OCI-LY1 (cell line): Measurements from ENCODE around the gene TIMM13.
"Not testable (repeated sequence)": the region's sequence is repeated elsewhere in the genome, so short reads cannot be mapped to it uniquely, and the experiment has no call there.

Experiments used
- H2AFZ ChIP-seq: fragments of 200-600 bp; sonication (generic), shearing (Covaris generic); 2 replicates; pipeline ENCODE4 v1.6.0; 2014; ENCODE audit warnings: antibody characterized with exemption, mild to moderate bottlenecking, low read length
- H3F3A ChIP-seq: fragments of 200-600 bp; sonication (generic), shearing (Covaris generic); 2 replicates; pipeline ENCODE4 v1.6.0; 2014; ENCODE audit warnings: mild to moderate bottlenecking, antibody characterized with exemption, low read length, moderate library complexity; ENCODE audit not compliant: insufficient read depth
- H3K27ac ChIP-seq: fragments of 200-600 bp; sonication (generic); 2 replicates; pipeline ENCODE4 v1.5.1; 2014; ENCODE audit warnings: low read length, mixed run types, mild to moderate bottlenecking, low read depth; ENCODE audit not compliant: poor library complexity, severe bottlenecking
- H3K27me3 ChIP-seq: fragments of 200-600 bp; sonication (generic); 2 replicates; pipeline ENCODE4 v1.6.0; 2014; ENCODE audit warnings: antibody characterized with exemption, mild to moderate bottlenecking, low read length, moderate library complexity; ENCODE audit not compliant: insufficient read depth
- H3K36me3 ChIP-seq: fragments of 200-600 bp; sonication (generic); 2 replicates; pipeline ENCODE4 v1.6.1; 2014; ENCODE audit warnings: mild to moderate bottlenecking, antibody characterized with exemption, low read length, moderate library complexity, mixed read lengths; ENCODE audit not compliant: insufficient read depth
- H3K4me1 ChIP-seq: fragments of 200-600 bp; sonication (generic); 2 replicates; pipeline ENCODE4 v1.5.1; 2014; ENCODE audit warnings: mild to moderate bottlenecking, low read length, moderate library complexity; ENCODE audit not compliant: insufficient read depth, severe bottlenecking
- H3K4me2 ChIP-seq: fragments of 200-600 bp; sonication (generic), shearing (Covaris generic); 2 replicates; pipeline ENCODE4 v1.6.1; 2014; ENCODE audit warnings: low read length
- H3K4me3 ChIP-seq: fragments of 200-600 bp; sonication (generic); 2 replicates; pipeline ENCODE4 v1.5.1; 2014; ENCODE audit warnings: low read length, low read depth, mild to moderate bottlenecking, mixed read lengths; ENCODE audit not compliant: poor library complexity, severe bottlenecking
- H3K79me2 ChIP-seq: fragments of 200-600 bp; shearing (Covaris generic); 2 replicates; pipeline ENCODE4 v1.6.1; 2016; ENCODE audit warnings: mixed run types, low read length, mixed read lengths; ENCODE audit not compliant: insufficient read depth
- H3K9ac ChIP-seq: fragments of 200-600 bp; sonication (generic), shearing (Covaris generic); 2 replicates; pipeline ENCODE4 v1.6.1; 2014; ENCODE audit warnings: mild to moderate bottlenecking, low read length, mixed read lengths
- H3K9me2 ChIP-seq: fragments of 200-600 bp; sonication (generic), shearing (Covaris generic); 2 replicates; pipeline ENCODE4 v1.6.1; 2014; ENCODE audit warnings: low read depth, mild to moderate bottlenecking, low read length, mixed read lengths
- H3K9me3 ChIP-seq: fragments of 200-600 bp; shearing (Covaris generic); 2 replicates; pipeline ENCODE4 v1.6.1; 2014; ENCODE audit warnings: low read length, mixed read lengths
- H4K20me1 ChIP-seq: fragments of 200-600 bp; sonication (generic), shearing (Covaris generic); 2 replicates; pipeline ENCODE4 v1.6.0; 2016; ENCODE audit warnings: mild to moderate bottlenecking, low read length; ENCODE audit not compliant: insufficient read depth
- EZH2 ChIP-seq: fragments of 200-600 bp; sonication (generic), shearing (Covaris generic); IDR thresholded peaks from 2 replicates; pipeline ENCODE4 v1.8.0; 2017; ENCODE audit warnings: borderline replicate concordance, mixed run types, mild to moderate bottlenecking, antibody characterized with exemption, low read length, moderate library complexity, mixed read lengths
- TF ChIP-seq, protein P1 (sequence below): fragments of 200-600 bp; sonication (generic), shearing (Covaris generic); IDR thresholded peaks from 2 replicates; pipeline ENCODE4 v1.5.1; 2017; ENCODE audit warnings: mild to moderate bottlenecking, antibody characterized with exemption, low read length, moderate library complexity, mixed read lengths

The TIMM13 gene

DNA sequence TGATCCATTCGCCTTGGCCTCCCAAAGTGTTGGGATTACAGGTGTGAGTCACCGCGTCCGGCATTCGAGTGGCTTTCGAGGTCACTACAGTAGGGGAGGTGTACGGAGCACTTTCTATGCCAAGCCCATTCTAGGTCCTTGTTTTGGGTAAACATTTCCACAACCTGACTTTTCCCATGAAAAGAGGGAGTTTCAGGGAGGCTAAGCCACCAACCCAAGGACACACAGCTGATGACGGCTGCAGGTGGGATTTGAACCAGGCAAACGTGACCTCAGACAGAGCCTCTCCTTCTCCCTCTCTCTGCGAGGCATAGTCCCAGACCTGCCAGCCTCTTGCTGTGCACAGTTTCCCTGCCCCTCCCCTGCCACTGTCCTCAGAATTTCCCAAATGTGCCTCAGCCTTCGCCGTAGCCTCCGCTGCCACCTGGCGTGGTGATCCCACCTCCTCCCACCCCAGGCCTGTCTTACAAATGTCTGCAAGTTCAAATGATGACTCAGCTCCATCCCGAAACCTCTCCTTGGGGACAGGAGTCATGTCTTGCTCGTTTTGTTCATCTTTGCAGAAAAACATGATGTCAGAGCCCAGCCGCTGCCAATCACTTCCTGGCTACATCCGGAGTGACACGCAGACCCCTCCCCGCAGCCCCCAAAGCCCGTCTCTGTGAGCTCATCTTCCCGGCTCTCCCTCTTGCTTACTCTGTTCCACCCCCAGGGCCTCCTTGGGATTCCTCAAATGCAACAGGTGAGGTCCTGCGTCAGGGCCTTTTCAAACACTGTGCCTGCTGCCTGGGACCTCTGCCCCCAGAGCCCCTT is 41.9 kb upstream of the TIMM13 start:
- Histone ChIP-seq H2AFZ (no peak overlapping the region), H3K9ac (no peak overlapping the region)

GRCh38 chr19:2468596-2468995 is 41.2 kb upstream of the TIMM13 start:
- Histone ChIP-seq H3K9ac (no peak overlapping the region), H3K79me2 (no peaks in the 10 kb centered on the region), H3K9me3 (no peaks in the 10 kb centered on the region), H3F3A (peaks cover 2% of the 10 kb centered on the region; the same call in 1 of the 2 replicates), H3K4me3 (no peak overlapping the region), H2AFZ (no peak overlapping the region), H4K20me1 (no peaks in the 10 kb centered on the region), H3K36me3 (no peaks in the 10 kb centered on the region), H3K27ac (no peak overlapping the region), H3K27me3 (no peaks in the 10 kb centered on the region; the same call in 1 of the 2 replicates), H3K4me1 (peaks cover 5% of the 10 kb centered on the region), H3K9me2 (no peaks in the 10 kb centered on the region), H3K4me2 (no peak overlapping the region)
- TF ChIP-seq, protein P1, sequence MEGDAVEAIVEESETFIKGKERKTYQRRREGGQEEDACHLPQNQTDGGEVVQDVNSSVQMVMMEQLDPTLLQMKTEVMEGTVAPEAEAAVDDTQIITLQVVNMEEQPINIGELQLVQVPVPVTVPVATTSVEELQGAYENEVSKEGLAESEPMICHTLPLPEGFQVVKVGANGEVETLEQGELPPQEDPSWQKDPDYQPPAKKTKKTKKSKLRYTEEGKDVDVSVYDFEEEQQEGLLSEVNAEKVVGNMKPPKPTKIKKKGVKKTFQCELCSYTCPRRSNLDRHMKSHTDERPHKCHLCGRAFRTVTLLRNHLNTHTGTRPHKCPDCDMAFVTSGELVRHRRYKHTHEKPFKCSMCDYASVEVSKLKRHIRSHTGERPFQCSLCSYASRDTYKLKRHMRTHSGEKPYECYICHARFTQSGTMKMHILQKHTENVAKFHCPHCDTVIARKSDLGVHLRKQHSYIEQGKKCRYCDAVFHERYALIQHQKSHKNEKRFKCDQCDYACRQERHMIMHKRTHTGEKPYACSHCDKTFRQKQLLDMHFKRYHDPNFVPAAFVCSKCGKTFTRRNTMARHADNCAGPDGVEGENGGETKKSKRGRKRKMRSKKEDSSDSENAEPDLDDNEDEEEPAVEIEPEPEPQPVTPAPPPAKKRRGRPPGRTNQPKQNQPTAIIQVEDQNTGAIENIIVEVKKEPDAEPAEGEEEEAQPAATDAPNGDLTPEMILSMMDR: no peak
- TF ChIP-seq EZH2: no peak

More for the DNA sequence above, 41.9 kb upstream of the TIMM13 start:
- H3K4me1 ChIP-seq: peaks cover 5% of the 10 kb centered on the region
- H3K36me3 ChIP-seq: no peaks in the 10 kb centered on the region
- no peaks in the 10 kb centered on the region for H3K9me2 ChIP-seq
- H3F3A ChIP-seq: no peaks in the 10 kb centered on the region
- no peaks in the 10 kb centered on the region for H3K79me2 ChIP-seq
- no peak overlapping the region for H3K4me3 ChIP-seq
- H4K20me1 ChIP-seq: no peaks in the 10 kb centered on the region
- H3K27me3 ChIP-seq: no peaks in the 10 kb centered on the region; the same call in 1 of the 2 replicates
- no peak overlapping the region for H3K27ac ChIP-seq
- H3K4me2 ChIP-seq: no peak overlapping the region
- H3K9me3 ChIP-seq: no peaks in the 10 kb centered on the region
- TF ChIP-seq, protein P1: no peak
- no peak for TF ChIP-seq EZH2

- H3K79me2 ChIP-seq: no peaks in the 10 kb centered on the region
- H3K4me3 ChIP-seq: no peak overlapping the region
- no peak overlapping the region for H3K9ac ChIP-seq
- H3K9me2 ChIP-seq: no peaks in the 10 kb centered on the region
- no peak overlapping the region for H3K4me2 ChIP-seq
- H3K36me3 ChIP-seq: no peaks in the 10 kb centered on the region
- no peaks in the 10 kb centered on the region for H3K9me3 ChIP-seq
- no peak overlapping the region for H3K27ac ChIP-seq
- no peak overlapping the region for H2AFZ ChIP-seq
- no peak for TF ChIP-seq EZH2
- TF ChIP-seq, protein P1: no peak
- no peaks in the 10 kb centered on the region for H4K20me1 ChIP-seq
- H3F3A ChIP-seq: peaks cover 6% of the 10 kb centered on the region; the same call in 1 of the 2 replicates
- 0 out of 2 replicates have a peak, but pooled peaks cover 5% of the 10 kb centered on the region for H3K27me3 ChIP-seq
- peaks cover 22% of the 10 kb centered on the region for H3K4me1 ChIP-seq
Measured at GRCh38 chr19:2464389-2464788, 37.0 kb upstream of the TIMM13 start.

DNA sequence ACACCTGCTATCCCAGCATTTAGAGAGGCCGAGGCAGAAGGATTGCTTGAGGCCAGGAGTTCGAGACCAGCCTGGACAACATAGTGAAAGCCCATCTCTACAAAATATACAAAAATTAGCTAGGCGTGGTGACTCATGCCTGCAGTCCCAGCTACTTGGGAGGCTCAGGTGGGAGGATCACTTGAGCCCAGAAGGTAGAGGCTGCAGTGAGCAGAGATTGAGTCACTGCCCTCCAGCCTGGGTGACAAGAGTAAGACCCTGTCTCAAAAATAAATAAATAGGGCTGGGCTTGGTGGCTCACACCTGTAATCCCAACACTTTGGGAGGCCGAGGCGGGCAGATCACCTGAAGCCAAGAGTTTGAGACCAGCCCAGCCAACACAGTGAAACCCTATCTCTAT is 36.3 kb upstream of the TIMM13 start:
- H3K79me2 ChIP-seq, H3K9me2 ChIP-seq, H3K4me2 ChIP-seq, H4K20me1 ChIP-seq, H3K36me3 ChIP-seq, H3K9me3 ChIP-seq, H3F3A ChIP-seq, H3K9ac ChIP-seq, H3K4me3 ChIP-seq, H2AFZ ChIP-seq, H3K27ac ChIP-seq, H3K27me3 ChIP-seq: not testable (repeated sequence)
- H3K4me1 ChIP-seq: peaks cover 20% of the 10 kb centered on the region
